Amniotic epithelial cell (primary cell): ENCODE results near the gene NCDN.

ENCODE experiments used
- DNase-seq: peaks from one replicate; pipeline ENCODE4 v3.0.0-alpha.2; 2010; ENCODE audit warnings: low read depth

The NCDN gene, protein sequence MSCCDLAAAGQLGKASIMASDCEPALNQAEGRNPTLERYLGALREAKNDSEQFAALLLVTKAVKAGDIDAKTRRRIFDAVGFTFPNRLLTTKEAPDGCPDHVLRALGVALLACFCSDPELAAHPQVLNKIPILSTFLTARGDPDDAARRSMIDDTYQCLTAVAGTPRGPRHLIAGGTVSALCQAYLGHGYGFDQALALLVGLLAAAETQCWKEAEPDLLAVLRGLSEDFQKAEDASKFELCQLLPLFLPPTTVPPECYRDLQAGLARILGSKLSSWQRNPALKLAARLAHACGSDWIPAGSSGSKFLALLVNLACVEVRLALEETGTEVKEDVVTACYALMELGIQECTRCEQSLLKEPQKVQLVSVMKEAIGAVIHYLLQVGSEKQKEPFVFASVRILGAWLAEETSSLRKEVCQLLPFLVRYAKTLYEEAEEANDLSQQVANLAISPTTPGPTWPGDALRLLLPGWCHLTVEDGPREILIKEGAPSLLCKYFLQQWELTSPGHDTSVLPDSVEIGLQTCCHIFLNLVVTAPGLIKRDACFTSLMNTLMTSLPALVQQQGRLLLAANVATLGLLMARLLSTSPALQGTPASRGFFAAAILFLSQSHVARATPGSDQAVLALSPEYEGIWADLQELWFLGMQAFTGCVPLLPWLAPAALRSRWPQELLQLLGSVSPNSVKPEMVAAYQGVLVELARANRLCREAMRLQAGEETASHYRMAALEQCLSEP

DNA sequence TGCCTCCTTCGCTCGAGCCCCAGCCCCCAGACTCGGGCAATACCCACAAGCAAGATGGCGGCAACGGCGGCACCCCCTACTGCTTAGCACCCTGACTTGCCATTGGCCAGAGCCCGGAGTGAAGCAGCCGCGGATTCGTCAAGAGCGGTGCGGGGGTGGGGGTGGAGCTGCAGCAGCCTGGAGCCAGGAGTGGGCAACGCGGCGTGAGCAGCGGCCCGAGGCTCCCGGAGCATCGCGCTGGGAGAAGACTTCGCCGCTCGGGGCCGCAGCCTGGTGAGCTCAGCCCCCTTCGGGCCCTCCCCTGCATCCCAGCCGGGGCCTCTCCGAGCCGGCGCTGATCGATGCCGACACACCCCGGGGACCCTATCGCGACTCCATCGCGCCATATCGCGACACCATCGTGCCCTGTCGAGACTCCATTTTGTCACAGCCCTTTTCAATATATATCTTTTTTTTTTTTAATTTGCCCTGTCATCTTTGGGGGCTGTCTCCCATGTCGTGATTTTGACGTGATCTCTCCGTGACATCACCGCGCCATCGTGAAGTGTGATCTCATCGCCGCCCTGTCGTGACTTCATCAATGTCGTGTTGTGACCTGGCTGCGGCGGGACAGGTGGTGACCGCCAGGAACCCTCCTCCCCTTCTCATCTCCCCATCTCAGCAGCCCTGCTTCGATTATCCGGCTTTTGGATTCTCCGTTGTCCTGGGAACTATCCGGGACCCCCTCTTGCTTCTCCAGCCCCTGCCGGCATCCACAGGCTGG is at the start of gene NCDN:
Gene NCDN (plus strand): TSS at position 189 of the 763 bp plus-strand sequence. CDS start 392 bp downstream, at position 581.
- peak; percentile 97 for DNase-seq

DNA sequence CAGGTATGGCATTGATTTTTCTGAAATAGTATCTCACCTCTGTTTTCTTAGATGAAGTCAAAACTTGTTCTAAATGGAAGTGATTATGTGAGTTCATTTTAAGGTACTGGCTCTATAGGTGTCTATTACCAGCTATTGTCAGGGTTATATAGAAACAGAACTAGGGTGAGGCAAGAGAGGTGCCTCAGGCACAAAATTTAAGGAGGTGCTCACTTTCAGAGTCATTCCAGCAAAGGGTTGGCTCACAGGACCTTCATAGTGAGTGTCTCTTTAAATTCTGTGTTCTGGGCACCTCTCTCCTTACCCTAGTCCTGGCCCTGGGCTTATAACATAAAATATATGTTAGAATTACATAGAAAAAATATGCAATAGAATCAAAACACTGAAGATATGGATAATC is 49.7 kb upstream of the NCDN start:
- DNase-seq: no peak

DNA sequence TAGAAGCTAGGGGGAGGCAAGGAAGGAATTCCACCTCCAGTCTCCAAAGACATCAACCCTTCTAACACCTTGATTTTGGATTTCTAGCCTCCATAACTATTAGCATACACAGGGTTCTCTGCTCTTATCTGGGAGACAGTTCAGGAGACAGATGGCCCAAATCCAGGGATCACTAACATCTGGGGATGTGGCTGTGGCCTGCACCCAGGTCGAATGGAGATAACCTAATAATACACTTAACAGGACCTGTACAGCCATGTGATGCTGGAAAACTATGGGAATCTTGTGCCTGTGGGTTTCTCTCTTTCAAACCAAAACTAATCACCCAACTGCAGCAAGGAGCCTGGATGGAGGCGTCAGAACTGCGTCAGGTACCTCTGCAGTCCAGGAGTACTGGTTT is 48.0 kb upstream of the NCDN start:
- no peak for DNase-seq

DNA sequence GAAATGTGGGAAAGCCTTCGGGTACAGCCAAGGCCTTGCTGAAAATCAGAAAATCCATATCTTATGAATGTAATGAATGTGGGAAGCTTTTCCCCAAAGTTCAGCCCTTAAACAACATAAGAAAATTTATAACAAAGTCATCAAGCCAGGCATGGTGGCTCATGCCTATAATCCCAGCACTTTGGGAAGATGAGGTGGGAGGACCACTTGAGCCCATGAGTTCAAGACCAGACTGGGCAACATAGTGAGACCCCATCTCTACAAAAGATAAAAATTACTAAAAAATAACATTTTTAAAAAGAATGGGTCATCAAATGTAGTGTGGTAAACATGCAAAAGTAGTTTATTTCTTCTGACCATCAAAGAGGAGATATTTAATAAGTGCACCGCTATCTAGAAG is 46.3 kb upstream of the NCDN start:
- DNase-seq: no peak

DNA sequence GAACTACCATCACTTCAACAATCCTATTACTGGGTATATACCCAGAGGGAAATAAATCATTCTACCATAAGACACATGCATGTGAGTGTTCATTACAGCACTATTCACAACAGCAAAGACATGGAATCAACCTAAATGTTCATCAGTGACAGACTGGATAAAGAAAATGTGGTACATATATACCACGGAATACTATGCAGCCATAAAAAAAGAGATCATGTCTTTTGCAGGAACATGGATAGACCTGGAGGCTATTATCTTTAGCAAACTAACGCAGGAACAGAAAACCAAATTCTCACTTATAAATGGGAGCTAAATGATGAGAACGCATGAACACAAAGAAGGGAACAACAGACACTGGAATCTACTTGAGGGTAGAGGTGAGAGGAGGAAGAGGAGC is 39.4 kb upstream of the NCDN start:
- DNase-seq: no peak

DNA sequence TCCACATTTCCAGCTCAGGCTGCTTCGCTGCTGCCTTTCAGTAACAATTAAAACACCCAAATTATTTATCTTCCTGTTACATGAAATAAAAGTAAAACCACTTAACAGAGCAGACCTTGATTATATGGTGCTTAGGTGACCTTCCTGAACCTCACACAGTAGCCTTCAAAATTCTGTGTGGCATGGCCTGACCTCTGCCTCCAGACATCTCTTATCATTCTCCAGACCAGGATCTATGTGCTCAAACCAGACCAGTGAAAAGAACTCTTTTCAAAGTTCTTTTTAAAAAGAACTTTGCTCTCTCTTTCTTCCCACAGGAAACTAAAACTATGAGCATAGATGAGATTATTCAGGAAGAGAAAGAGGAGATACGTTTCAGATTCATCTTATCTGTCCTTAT is 38.2 kb upstream of the NCDN start:
- DNase-seq: no peak

DNA sequence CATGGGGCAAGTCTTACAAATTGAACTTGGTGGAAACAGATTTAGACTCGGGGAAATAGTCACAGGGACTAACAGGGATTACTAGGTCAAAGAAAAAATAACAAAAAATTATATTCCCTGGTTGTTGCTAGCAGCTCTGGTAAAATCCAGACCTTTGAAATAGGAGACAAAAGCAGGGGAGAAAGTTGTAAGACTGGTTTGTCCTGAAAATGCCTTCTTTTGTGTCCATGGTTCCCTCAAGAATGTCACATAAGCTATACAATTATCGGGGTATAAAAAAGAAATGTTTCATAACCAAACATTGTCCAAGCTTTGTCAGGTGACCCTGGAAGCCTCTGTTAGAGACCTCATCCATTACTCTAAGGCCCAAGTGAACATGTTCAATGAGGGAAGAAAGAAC is 33.5 kb upstream of the NCDN start:
- DNase-seq: no peak

DNA sequence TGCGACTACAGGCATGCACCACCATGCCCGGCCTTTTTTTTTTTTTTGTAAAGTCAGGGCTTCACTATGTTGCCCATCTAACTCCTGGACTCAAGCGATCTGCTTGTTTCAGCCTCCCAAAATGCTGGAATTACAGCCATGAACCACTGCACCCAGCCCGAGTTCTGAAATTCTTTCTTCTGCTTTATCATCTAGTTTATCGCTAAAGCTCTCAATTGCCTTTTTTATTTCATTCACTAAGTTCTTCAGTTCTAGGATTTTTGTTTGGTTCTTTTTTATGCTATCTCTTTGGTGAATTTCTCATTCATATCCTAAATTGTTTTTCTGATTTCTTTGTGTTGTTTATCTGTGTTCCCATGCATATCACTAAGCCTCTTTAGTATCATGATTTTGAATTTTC is 27.4 kb upstream of the NCDN start:
- DNase-seq: no peak

DNA sequence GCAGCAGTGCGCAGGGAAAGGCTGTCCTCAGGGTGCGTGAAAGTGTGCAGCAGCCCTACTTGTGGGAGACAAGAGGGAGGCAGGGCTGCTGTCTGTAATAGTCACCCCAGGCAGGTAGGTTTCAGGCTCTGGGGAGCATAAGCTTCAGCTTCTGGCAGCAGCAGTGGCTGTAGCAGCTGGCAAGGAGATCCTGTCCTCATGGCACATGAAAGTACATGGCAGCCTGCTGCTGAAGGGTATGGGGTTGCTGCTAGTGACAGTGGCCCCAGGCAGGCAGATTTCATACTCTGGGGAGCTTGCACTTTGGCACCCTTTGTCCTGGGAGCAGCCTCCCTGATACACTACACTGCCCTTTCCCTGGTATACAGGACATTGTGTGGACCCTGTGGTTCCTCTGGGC is 26.7 kb upstream of the NCDN start:
- DNase-seq: no peak

DNA sequence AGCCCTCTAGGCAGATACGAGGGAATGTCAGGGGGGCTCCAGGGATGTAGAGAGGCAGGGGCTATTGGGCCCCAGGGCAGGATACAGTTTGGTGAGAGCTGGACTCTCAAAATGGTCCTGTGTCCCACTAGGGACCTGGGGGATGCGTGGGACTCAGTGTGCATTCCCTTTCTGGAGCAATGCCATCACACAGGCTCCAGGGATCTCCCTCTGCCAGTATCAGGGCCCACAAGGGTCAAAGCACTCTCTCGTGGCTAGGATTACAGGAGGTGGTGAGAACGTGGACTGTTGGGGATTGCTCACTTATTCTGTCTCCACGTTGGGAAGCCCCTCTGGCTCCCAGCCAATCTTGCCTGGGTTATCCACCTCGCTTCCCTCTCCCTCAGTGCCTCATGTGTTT is 26.2 kb upstream of the NCDN start:
- DNase-seq: no peak

DNA sequence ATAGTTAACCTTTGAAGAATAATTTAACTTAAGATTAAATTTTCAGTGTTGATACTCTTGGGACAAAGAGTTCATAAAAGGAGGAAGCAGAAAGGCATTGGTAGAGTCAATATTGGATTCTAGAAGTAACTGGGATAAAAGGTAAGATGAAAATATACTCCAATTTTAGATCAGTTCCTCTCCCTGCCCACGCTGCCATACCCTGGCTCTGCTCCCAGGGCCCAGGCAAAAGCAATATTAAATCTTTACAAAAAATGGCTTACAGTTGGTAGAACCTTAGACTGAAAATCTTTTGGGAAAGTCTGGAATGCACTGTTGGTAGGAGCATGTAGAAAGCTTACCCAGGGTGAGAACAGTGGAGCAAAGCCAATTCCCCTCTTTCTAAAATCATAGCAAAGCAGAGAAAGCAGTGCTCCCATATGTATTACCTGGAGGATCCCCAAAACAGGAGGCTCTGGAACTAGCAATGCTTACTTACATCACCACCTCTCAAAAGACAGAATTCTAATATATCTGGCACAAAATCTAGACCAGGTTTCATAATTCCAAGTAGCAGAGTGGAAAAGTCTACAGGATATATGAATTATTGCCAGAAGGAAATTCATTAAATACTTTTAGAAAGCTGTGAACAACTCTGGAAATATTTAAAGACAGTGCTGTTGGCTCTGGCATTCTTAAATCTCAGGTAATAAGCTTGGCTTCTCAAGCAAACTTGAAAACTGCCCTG is 24.9 kb upstream of the NCDN start:
- no peak for DNase-seq

DNA sequence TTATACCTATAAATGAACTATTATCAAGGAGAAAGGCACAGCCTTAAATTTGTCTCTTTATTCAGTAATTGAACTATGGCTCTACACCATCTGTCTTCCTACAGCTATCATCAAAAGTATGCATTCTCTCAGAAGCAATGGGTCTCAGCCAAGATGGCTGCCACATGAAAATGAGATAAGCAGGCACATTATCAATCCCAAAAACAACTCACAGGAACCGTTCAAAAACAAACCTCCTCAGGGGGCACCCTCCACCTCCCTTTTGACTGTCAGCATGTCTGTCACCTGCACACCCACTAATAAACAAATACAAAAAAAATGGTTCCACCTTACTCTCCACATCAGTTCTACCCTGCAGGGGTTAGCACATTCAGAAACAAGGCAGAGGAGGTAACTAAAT is 24.0 kb upstream of the NCDN start:
- no peak for DNase-seq

DNA sequence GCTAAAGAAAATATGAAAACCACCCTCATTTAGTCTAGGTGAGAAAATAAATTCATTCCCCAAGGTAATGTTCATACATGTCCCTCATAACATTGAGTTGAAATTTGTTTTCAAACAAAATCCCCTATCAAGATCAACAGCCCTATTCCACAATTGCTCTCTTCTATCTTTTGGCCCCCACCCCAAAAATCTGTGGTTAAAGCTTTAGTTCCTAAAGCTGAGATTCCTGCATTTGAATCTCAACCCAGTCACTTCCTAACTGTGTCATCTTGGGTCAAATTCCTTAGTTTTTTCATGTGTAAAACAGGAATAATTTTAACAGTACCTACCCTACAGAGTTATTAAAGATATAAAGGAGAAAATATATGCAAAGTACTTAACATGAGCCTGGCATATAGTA is 22.4 kb upstream of the NCDN start:
- DNase-seq: no peak

DNA sequence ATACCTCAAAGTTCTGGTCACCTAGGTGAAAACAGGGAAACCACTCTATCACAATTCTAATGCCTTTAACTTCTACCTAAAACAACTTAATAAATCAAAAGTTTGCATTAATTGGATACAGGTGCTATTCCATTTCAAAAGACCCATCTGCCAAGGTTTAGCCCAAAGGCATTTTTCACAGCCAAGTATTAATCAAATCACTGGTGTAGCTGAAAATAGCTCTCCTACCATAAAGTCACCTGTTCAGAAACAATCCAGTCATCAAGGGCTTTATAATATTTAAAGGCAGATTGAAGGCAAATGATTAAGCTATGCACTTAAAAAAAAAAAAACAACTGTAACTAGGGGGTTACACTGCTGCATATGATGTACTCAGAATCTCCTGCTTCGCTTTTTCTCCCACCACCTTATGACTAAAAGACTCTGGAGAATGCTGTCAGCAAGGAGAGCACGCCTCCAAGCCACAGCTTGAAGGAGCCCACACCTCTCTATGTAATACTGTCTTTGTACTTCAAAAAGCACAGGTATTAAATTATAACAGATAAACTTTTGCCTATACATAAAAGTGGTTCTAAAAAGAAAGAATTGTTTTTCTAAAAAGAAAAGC is 20.9 kb upstream of the NCDN start:
- no peak for DNase-seq

DNA sequence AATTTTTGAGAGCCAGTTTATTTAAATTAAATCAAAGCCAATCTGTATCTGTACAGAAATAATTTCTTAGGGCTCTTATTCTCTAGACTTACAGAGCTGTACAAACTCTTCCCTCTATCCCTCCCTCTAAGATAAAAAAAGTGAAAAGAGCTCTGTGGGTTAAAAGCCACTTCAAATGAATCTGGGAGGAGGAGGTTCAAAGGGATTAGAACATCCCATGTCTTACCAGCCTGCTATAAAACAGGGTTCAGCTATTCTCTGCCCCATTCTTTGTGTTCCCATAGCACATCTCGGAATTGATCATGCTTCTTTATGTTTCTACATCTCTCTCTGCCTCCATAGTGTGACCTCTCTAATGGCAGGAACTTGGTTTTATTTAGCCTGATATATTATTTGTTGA is 19.8 kb upstream of the NCDN start:
- DNase-seq: no peak

DNA sequence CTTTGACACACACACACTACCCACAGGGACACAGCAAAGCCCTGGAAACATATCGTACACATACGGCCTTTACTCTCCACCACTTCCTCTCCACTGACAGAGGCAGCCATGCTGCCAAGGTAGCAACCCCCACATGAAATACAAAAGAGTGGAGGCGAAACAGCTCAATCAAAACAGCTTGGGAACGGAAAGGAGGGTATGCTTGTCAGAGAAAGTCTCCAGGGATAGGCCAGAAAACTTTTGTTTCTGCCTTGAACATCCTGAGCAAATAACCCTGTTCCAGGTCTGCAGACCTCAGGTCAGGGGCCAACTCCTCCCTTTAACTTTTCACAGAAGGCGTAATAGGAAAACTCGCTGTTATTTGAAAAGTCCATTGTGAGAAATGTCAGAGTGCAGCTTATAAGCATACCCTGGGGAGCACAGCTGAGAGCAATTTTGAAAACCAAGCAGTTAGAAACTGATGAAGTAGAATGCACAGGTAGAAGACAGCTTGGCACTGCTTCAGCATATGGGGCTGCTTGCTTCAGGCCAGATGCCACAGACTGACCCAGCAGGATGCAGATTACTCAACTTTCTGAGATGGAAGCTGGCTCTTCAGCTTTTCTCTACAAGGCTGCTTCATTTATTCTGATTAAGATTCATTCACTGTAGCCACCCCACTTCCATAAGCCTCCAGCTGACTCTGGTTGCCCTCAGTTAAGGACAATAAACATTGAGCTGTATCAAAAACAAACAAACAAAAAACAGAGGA is 18.4 kb upstream of the NCDN start:
- DNase-seq: peak; percentile 49

DNA sequence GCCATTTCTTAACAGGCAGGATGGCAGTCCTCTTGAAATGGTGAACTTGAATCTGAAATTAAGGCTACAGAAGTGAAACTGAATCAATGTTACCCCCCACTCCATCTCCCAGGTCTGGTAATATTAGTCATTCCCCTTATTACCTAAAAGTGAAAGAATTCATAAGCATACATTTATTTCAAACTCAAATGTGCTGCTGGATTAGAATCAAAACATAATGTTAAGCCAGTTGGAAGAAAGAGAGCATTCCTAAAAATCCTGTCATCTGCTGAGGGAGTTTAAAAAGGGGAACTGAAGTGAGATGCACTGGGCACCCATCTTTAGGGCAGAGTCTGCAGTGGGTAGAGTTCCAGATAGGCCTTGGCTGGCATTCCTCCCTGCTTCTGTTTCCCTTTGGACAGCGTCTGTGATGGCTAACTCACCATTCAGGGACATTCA is 17.8 kb upstream of the NCDN start:
- DNase-seq: peak; percentile 32

DNA sequence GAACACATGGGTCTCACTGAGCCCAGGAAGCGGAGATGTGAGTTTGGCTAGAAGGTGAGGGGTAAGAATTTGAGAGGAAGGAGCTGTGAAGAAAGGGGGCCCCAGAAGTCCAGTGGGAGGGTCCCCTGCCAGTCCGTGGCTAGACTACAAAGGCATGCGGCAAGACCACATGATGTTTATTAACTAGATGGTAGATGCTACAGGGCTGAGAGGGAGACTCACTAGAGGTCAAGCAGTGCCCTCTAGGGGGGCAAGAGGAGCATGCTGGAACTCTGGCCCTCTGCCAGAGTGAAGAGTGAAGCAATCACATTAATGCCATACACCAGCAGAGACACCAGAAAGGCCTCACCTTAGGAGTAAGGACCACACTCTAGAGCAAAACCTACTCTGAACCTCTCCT is 12.6 kb upstream of the NCDN start:
- DNase-seq: peak; percentile 88

DNA sequence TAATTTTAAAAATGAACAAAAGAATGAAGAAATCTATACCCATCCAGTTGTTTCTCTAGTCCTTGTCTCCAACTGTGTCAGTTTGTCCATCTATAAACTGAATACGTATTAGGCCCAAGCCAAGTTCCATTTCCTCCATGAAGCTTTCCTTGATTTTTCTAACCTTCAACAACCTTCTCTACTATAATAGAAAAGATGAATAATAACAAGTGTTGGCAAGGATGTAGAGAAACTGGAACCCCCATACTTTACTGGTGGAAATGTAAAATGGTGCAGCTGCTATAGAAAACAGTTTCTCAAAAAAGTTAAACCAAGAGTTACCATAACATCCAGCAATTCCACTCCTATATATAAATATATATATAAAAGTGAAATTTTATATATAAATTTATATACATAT is 11.0 kb upstream of the NCDN start:
- no peak for DNase-seq

DNA sequence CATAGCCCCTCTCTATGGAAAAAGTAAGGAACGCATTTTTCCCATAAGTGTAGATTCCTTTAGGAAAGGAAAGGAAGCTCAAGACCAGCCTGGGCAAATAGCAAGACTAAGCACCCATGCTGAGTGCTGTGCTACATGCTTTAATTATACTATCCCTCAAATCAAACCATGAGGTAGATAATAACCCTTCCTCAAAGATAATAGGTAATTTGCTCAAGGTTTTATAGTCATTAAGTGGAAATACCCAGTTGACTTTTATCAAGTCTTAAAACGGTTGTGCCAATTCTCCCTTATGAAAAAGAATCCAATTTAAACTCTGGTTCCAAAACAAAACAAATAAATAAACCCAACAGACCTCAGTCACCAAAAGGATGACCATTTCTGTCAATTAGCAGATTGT is 3.7 kb upstream of the NCDN start:
- no peak for DNase-seq
